Measurements from ENCODE around the gene PRAMEF2. TPM values are rescaled to one million over a fixed set of nuclear protein-coding genes. Genes with fewer than 3 reads are reported as not detected.
"Not testable (repeated sequence)": the region's sequence is repeated elsewhere in the genome, so short reads cannot be mapped to it uniquely, and the experiment has no call there.

PRAMEF2 gene
- not detected for total RNA-seq

GRCh38 chr1:12856786-12857185 lies at the start of gene PRAMEF2:
PRAMEF2 (plus strand) TSS chr1:12857086; CDS start chr1:12859010, 1,924 bp downstream.
- not testable (repeated sequence) for H3K4me1 ChIP-seq; H3K27me3 ChIP-seq; H3K36me3 ChIP-seq; H3K27ac ChIP-seq; DNase-seq; H3K9me3 ChIP-seq; H3K4me3 ChIP-seq; ATAC-seq (ENCODE audit: low FRiP score in 2 of 2)
- WGBS, 2 donors = 59 to 76% methylated on average over 2 of the region's 2 CpGs

GRCh38 chr1:12809933-12810332 lies 47.0 kb upstream of the PRAMEF2 start:
- no peaks in the 10 kb centered on the region for H3K4me1 ChIP-seq
- DNase-seq = no peak
- 82 to 83% methylated on average over 1 of the region's 1 CpG for WGBS, 2 donors
- H3K36me3 ChIP-seq = no peaks in the 10 kb centered on the region
- peaks cover 0 to 3% (median 0%) of the 10 kb centered on the region in 4 donors for H3K9me3 ChIP-seq
- no peak for ATAC-seq (ENCODE audit: low FRiP score in 2 of 2)
- H3K27ac ChIP-seq = no peak overlapping the region
- H3K27me3 ChIP-seq = no peaks in the 10 kb centered on the region
- no peak for TF ChIP-seq EP300 (IDR thresholded peaks at IDR 0.05)
- no peak for TF ChIP-seq POLR2A (IDR thresholded peaks at IDR 0.05)
- no peak for TF ChIP-seq POLR2AphosphoS5 (IDR thresholded peaks at IDR 0.05)
- no peak for TF ChIP-seq CTCF (IDR thresholded peaks at IDR 0.05)
- no peak overlapping the region for H3K4me3 ChIP-seq

- Histone ChIP-seq H3K4me3 (no peak overlapping the region), H3K27me3 (no peaks in the 10 kb centered on the region), H3K27ac (no peak overlapping the region), H3K36me3 (no peaks in the 10 kb centered on the region), H3K4me1 (no peaks in the 10 kb centered on the region), H3K9me3 (no peaks in the 10 kb centered on the region)
- no peak for ATAC-seq (ENCODE audit: low FRiP score in 2 of 2)
- TF ChIP-seq CTCF (IDR thresholded peaks at IDR 0.05) (no peak), EP300 (IDR thresholded peaks at IDR 0.05) (no peak), POLR2AphosphoS5 (IDR thresholded peaks at IDR 0.05) (no peak), POLR2A (IDR thresholded peaks at IDR 0.05) (no peak)
- 56 to 76% methylated on average over 3 to 5 of the region's 5 CpGs for WGBS, 2 donors
- DNase-seq = no peak
Measured at GRCh38 chr1:12810691-12811408, 46.0 kb upstream of the PRAMEF2 start.

GRCh38 chr1:12811409-12811784 lies 45.5 kb upstream of the PRAMEF2 start:
- Histone ChIP-seq H3K27ac (no peak overlapping the region), H3K4me1 (no peaks in the 10 kb centered on the region), H3K9me3 (no peaks in the 10 kb centered on the region), H3K36me3 (no peaks in the 10 kb centered on the region), H3K4me3 (no peak overlapping the region), H3K27me3 (no peaks in the 10 kb centered on the region)
- no peak for DNase-seq
- 54 to 59% methylated on average over 2 of the region's 2 CpGs for WGBS, 2 donors
- no peak for TF ChIP-seq POLR2A (IDR thresholded peaks at IDR 0.05)
- no peak for TF ChIP-seq POLR2AphosphoS5 (IDR thresholded peaks at IDR 0.05)
- TF ChIP-seq CTCF (IDR thresholded peaks at IDR 0.05) = no peak
- TF ChIP-seq EP300 (IDR thresholded peaks at IDR 0.05) = no peak
- ATAC-seq (ENCODE audit: low FRiP score in 2 of 2) = no peak

GRCh38 chr1:12819061-12819460 lies 37.8 kb upstream of the PRAMEF2 start:
- 40 to 56% methylated on average over 1 to 6 of the region's 6 CpGs for WGBS, 2 donors
- H3K9me3 ChIP-seq; H3K27me3 ChIP-seq; ATAC-seq (ENCODE audit: low FRiP score in 2 of 2); H3K4me3 ChIP-seq; H3K36me3 ChIP-seq; H3K27ac ChIP-seq; DNase-seq; H3K4me1 ChIP-seq: not testable (repeated sequence)

GRCh38 chr1:12831310-12831709 lies 25.6 kb upstream of the PRAMEF2 start, which contains the start of gene PRAMEF11:
PRAMEF11 (minus strand) TSS chr1:12831410; CDS start chr1:12828789, 2,621 bp downstream.
- not testable (repeated sequence) for ATAC-seq (ENCODE audit: low FRiP score in 2 of 2); H3K27ac ChIP-seq; H3K4me1 ChIP-seq; H3K36me3 ChIP-seq; H3K9me3 ChIP-seq; H3K27me3 ChIP-seq; H3K4me3 ChIP-seq; DNase-seq
- WGBS, 2 donors = 66 to 71% methylated on average over 3 of the region's 3 CpGs

GRCh38 chr1:12833251-12833650 lies 23.6 kb upstream of the PRAMEF2 start:
- H3K4me1 ChIP-seq; H3K27ac ChIP-seq; H3K27me3 ChIP-seq; H3K36me3 ChIP-seq; H3K4me3 ChIP-seq; DNase-seq; ATAC-seq (ENCODE audit: low FRiP score in 2 of 2); H3K9me3 ChIP-seq: not testable (repeated sequence)
- WGBS, 2 donors = 27 to 75% methylated on average over 1 to 2 of the region's 2 CpGs

- H3K9me3 ChIP-seq; H3K4me3 ChIP-seq; H3K4me1 ChIP-seq; H3K27me3 ChIP-seq; H3K36me3 ChIP-seq; H3K27ac ChIP-seq; ATAC-seq (ENCODE audit: low FRiP score in 2 of 2); DNase-seq: not testable (repeated sequence)
- 89 to 90% methylated on average over 7 of the region's 7 CpGs for WGBS, 2 donors
Measured at GRCh38 chr1:12848620-12849019, 8.3 kb upstream of the PRAMEF2 start, which contains the start of gene HNRNPCL1. HNRNPCL1 (minus strand) TSS chr1:12848720; CDS start chr1:12848289, 431 bp downstream.
